Epithelial cell of esophagus (primary cell): ENCODE measurements around the gene TMTC2.
"Not testable (repeated sequence)": the region's sequence is repeated elsewhere in the genome, so short reads cannot be mapped to it uniquely, and the experiment has no call there.

Source experiments
- DNase-seq: peaks from one replicate; pipeline ENCODE4 v3.0.0; 2010; ENCODE audit warnings: low read depth
- H3K4me3 ChIP-seq: 2 replicates; pipeline ENCODE4 v1.5.1; 2011; ENCODE audit warnings: mild to moderate bottlenecking, low read length, control low read depth
- TF ChIP-seq, protein P1 (sequence below): IDR thresholded peaks from 2 replicates; pipeline ENCODE4 v1.5.1; 2011; ENCODE audit warnings: low read depth, mild to moderate bottlenecking, low read length, control low read depth, inconsistent platforms; ENCODE audit not compliant: insufficient read depth; ENCODE audit errors: missing control alignments

The TMTC2 gene

GRCh38 chr12:82793751-82794281, 107.1 kb downstream of the TMTC2 start:
- TF ChIP-seq, protein P1, sequence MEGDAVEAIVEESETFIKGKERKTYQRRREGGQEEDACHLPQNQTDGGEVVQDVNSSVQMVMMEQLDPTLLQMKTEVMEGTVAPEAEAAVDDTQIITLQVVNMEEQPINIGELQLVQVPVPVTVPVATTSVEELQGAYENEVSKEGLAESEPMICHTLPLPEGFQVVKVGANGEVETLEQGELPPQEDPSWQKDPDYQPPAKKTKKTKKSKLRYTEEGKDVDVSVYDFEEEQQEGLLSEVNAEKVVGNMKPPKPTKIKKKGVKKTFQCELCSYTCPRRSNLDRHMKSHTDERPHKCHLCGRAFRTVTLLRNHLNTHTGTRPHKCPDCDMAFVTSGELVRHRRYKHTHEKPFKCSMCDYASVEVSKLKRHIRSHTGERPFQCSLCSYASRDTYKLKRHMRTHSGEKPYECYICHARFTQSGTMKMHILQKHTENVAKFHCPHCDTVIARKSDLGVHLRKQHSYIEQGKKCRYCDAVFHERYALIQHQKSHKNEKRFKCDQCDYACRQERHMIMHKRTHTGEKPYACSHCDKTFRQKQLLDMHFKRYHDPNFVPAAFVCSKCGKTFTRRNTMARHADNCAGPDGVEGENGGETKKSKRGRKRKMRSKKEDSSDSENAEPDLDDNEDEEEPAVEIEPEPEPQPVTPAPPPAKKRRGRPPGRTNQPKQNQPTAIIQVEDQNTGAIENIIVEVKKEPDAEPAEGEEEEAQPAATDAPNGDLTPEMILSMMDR: no peak
- no peak overlapping the region for H3K4me3 ChIP-seq
- DNase-seq: no peak

DNA sequence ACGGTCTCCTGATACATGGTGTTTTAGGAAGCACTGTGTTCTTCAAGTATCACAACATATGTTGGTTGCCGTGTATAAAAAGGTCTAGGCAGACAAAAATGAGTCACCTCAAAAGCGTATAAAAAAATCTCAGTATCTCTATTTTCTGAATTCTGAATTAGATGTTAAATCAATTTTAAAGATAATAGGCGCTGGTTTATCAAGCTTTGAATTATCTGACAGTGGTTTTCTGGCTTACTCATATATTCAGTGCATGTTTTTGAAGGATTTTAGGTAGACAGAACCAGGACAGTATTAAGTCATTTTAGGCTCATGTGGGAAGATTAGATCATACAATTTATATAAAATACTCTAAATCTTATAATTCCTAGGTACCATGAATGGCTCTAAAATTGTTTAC, 110.8 kb downstream of the TMTC2 start:
- H3K4me3 ChIP-seq: no peak overlapping the region
- DNase-seq: no peak
- TF ChIP-seq, protein P1: no peak

GRCh38 chr12:82800185-82800584, 113.5 kb downstream of the TMTC2 start:
- H3K4me3 ChIP-seq: no peak overlapping the region
- TF ChIP-seq, protein P1: no peak
- DNase-seq: peak; percentile 81

DNA sequence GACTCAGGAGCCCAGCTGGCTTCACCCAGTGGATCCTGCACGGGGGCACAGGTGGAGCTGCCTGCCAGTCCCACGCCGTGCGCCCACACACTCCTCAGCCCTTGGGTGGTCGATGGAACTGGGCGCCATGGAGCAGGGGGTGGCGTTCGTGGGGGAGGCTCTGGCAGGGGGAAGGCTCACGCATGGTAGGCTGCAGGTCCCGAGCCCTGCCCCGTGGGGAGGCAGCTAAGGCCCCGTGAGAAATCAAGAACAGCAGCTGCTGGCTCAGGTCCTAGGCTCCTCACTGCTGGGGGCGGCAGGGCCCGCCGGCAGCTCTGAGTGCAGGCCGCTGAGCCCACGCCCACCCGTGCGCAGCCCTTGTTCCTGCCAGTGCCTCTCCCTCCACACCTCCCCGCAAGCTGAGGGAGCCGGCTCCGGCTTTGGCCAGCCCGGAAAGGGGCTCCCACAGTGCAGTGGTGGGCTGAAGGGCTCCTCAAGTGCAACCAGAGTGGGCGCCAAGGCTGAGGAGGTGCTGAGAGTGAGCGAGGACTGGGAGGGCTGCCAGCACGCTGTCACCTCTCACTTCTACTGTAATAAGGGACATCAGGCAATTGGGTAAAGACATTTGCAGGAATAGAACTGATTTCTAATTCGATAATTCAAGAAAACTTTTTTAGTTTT, 115.4 kb downstream of the TMTC2 start:
- H3K4me3 ChIP-seq: no peak overlapping the region
- DNase-seq: no peak
- TF ChIP-seq, protein P1: no peak

DNA sequence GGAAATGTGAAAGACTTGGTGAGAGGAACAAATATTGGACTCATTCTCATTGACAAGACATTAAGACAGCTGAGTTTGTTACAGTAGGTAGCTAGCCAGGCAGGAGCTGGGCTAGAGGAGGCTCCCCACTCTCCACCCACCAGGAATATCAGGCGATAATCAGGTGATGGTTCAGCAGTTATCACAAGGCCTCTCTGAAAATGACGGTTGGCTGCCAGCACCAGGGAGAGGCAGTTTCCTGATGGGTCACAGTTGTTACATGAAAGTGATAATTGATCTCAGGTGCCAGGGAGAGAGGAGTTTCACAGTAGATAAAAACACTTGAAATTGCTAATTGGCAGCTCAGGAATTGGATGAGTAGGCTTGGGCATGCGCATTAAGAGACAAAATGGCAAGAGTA, 116.5 kb downstream of the TMTC2 start:
- TF ChIP-seq, protein P1: no peak
- no peak for DNase-seq

DNA sequence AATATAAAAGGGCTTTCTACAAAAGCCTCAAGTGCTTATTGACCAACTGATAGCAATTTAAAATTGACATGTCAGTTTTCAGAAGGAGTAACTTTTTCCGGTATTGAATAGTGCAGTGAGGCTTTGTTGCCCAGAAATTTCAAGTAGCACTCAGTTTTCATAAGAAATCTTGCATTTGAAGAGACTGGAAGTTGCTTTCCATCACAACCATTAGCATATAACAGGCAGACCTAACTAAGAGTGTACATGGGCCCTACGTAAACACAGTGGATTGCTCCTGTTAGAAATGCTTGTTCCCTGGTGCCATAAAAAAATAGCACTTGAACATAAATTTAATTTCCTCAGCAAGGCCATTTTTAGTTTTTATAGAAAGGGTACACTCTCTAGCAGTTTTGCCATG, 117.9 kb downstream of the TMTC2 start:
- no peak for DNase-seq
- H3K4me3 ChIP-seq: no peak overlapping the region
- TF ChIP-seq, protein P1: no peak

More for the DNA sequence above, 116.5 kb downstream of the TMTC2 start:
- H3K4me3 ChIP-seq: no peak overlapping the region

- H3K4me3 ChIP-seq: not testable (repeated sequence)
Measured at GRCh38 chr12:82805004-82805403, 118.3 kb downstream of the TMTC2 start.

More at GRCh38 chr12:82805004-82805403, 118.3 kb downstream of the TMTC2 start:
- DNase-seq: peak; percentile 58
